Peyer's patch (tissue), 4 donors: ENCODE data around the gene KLK7. TPM values are rescaled to one million over a fixed set of nuclear protein-coding genes. Genes with fewer than 3 reads are reported as not detected.

Experiments used
- DNase-seq, 3 donors: peaks; one replicate each; pipeline ENCODE4 v3.0.0-alpha.2; 2017 to 2019
- H3K27ac ChIP-seq, 4 donors: fragments of 200-600 bp; sonication (generic); one replicate each; pipeline ENCODE4 v1.5.1; 2016 to 2019
- H3K27me3 ChIP-seq, 2 donors: fragments of 200-600 bp; sonication (generic); one replicate each; pipeline ENCODE4 v1.5.1; 2019
- H3K36me3 ChIP-seq, 3 donors: fragments of 200-600 bp; sonication (generic); one replicate each; pipeline ENCODE4 v1.5.1; 2016 to 2019
- H3K4me1 ChIP-seq, 4 donors: fragments of 200-600 bp; sonication (generic); one replicate each; pipeline ENCODE4 v1.5.1; 2016 to 2019
- H3K4me3 ChIP-seq, 4 donors: fragments of 200-600 bp; sonication (generic); 1 replicate in 3 of 4; 2 replicates in 1 of 4; pipeline ENCODE4 v1.5.1; 2016 to 2019; ENCODE audit warnings: mild to moderate bottlenecking in 1 of 4
- H3K9me3 ChIP-seq, 4 donors: fragments of 200-600 bp; sonication (generic); one replicate each; pipeline ENCODE4 v1.5.1; 2016 to 2019; ENCODE audit warnings: mild to moderate bottlenecking in 1 of 4
- CTCF ChIP-seq, 6 experiments: fragments of 450-650 bp in 4 of 6; fragments of 200-600 bp in 2 of 6; sonication (generic) in 1 of 6; IDR thresholded peaks; one replicate each; pipeline ENCODE4 v1.5.1; 2017 to 2019; ENCODE audit warnings: antibody characterized with exemption in 6 of 6, mild to moderate bottlenecking in 3 of 6, moderate library complexity in 1 of 6
- POLR2A ChIP-seq, 2 donors: fragments of 450-650 bp; IDR thresholded peaks; one replicate each; pipeline ENCODE4 v1.5.1; 2017; ENCODE audit warnings: antibody characterized with exemption in 2 of 2, mild to moderate bottlenecking in 2 of 2, moderate library complexity in 2 of 2
- total RNA-seq, 4 donors: library from RNA; depleted of rRNA; stranded (reverse); fragments of >200 nt; gene quantifications; one replicate each; pipeline ENCODE4 v1.1.0, GENCODE V29; 2016

KLK7 gene
- total RNA-seq, 4 donors from 2014 or later: 1.2 to 9.9 TPM; not detected in 2

DNA sequence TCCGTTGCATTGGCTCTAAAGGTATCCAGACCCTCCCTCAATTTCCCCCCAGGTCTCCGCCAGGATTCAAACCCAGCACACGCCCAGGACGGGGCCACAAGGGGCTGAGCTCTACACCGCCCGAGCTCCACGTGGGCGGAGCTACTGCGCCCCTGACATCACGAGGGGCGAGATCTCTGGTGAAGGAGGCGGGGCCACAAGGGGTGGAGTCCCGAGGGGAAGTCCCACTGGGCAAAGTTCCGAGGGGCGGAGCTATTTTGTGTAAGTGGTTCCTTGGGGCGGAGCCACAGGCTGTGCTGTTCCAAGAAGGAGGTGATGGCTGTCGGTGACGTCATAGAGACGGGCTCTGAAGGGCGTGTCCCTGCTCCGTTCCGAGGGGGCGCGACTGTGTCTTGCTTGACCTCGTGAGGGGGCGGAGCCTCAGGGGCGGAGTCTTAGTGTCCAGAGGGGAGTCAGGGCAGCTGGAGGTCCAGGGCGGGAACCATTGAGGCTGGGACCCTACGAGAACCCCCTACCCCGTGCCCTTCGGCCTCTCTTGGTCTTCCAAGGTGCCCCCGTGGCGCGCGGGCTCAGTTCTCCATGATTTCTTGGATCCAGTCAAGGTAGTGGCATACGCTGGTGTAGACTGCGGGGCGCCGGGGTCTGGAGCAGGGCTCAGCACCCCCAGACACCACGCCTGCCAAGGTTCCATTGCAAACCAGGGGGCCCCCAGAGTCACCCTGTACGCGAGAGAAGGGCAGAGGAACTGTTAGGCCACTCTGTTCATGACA lies 19.0 kb upstream of the KLK7 start:
- Histone ChIP-seq H3K9me3 (no peaks in the 10 kb centered on the region), H3K36me3 (no peaks in the 10 kb centered on the region), H3K4me1 (no peaks in the 10 kb centered on the region), H3K27ac (no peak overlapping the region), H3K27me3 (no peaks in the 10 kb centered on the region), H3K4me3 (no peak overlapping the region)
- no peak for TF ChIP-seq CTCF (IDR thresholded peaks at IDR 0.05)
- no peak for TF ChIP-seq POLR2A (IDR thresholded peaks at IDR 0.05)
- no peak for DNase-seq

DNA sequence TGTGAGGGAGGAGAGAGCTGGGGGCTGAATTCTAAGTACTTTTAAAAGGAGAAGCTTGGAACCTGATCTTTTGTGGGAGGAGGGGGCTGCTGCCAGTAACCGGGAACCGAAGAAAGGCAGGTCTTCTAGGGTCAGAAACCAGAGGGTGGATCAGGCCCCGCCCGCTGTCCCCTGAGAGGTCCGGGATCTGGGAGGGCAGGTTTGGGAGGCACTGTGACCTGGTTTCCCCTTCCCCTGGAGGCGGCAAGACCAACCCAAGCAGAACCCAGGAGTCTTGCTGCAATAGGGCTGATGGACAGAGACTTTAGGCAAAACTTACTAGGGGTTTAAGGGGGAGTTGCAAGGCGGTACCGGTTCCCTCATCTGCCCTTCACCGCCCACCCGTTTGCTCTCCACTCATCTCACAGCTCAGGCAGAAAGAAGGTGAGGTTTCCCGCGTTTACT lies 18.4 kb upstream of the KLK7 start:
- Histone ChIP-seq H3K4me3 (no peak overlapping the region), H3K27ac (no peak overlapping the region), H3K27me3 (no peaks in the 10 kb centered on the region), H3K9me3 (no peaks in the 10 kb centered on the region), H3K4me1 (no peaks in the 10 kb centered on the region), H3K36me3 (no peaks in the 10 kb centered on the region)
- no peak for DNase-seq
- TF ChIP-seq CTCF (IDR thresholded peaks at IDR 0.05): no peak
- TF ChIP-seq POLR2A (IDR thresholded peaks at IDR 0.05): no peak

GRCh38 chr19:51001515-51001914 lies 17.8 kb upstream of the KLK7 start, which contains the start of gene KLK8:
Gene KLK8, minus strand, starts transcription at chr19:51001604. Its CDS starts 437 bp downstream, at chr19:51001167.
- Histone ChIP-seq H3K4me1 (no peaks in the 10 kb centered on the region), H3K9me3 (no peaks in the 10 kb centered on the region), H3K4me3 (no peak within 1 kb of the TSS), H3K36me3 (no peaks in the 10 kb centered on the region), H3K27me3 (no peaks in the 10 kb centered on the region), H3K27ac (no peak within 1 kb of the TSS)
- no peak for DNase-seq
- TF ChIP-seq POLR2A (IDR thresholded peaks at IDR 0.05) (no peak), CTCF (IDR thresholded peaks at IDR 0.05) (no peak)

GRCh38 chr19:51000981-51001380 lies 17.3 kb upstream of the KLK7 start:
- no peak overlapping the region for H3K27ac ChIP-seq
- TF ChIP-seq CTCF (IDR thresholded peaks at IDR 0.05) (no peak), POLR2A (IDR thresholded peaks at IDR 0.05) (no peak)
- no peak for DNase-seq
- no peaks in the 10 kb centered on the region for H3K9me3 ChIP-seq
- H3K4me3 ChIP-seq: no peak overlapping the region
- H3K4me1 ChIP-seq: no peaks in the 10 kb centered on the region
- no peaks in the 10 kb centered on the region for H3K27me3 ChIP-seq
- no peaks in the 10 kb centered on the region for H3K36me3 ChIP-seq

DNA sequence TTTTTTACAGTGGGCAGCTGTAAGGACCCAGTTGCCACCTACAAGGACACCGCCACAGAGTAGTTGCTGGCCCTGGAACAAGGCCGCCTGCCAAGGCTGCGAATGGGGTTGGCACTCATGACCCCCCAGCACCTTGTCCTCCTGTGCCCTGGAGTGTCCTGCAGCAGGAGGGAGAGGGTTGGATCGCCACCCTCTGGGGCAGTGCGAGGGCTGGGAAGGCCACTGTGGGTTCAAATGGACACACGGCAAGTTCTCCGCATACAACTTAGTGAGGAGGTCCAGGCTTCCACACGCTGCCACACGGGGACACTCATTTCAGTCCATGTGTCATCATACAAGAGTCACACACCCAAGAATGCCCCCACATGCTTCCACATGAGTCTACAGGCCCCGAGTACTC lies 16.7 kb upstream of the KLK7 start:
- no peak for DNase-seq
- Histone ChIP-seq H3K36me3 (no peaks in the 10 kb centered on the region), H3K4me3 (no peak overlapping the region), H3K27ac (no peak overlapping the region), H3K27me3 (no peaks in the 10 kb centered on the region), H3K4me1 (no peaks in the 10 kb centered on the region), H3K9me3 (no peaks in the 10 kb centered on the region)
- no peak for TF ChIP-seq CTCF (IDR thresholded peaks at IDR 0.05)
- TF ChIP-seq POLR2A (IDR thresholded peaks at IDR 0.05): no peak
